Lung microvascular endothelial cell (primary cell): ENCODE results near the gene PPFIA4. TPM values are rescaled to one million over a fixed set of nuclear protein-coding genes. Genes with fewer than 3 reads are reported as not detected.

Source experiments
- DNase-seq, 2 donors: peaks; one replicate each; pipeline versions ENCODE4 v3.0.0 to v3.0.0-alpha.2; 2010; ENCODE audit warnings: low read depth in 2 of 2
- total RNA-seq: library from RNA; depleted of rRNA; stranded (reverse); fragments of >200 nt; gene quantifications from 2 replicates; pipeline ENCODE4 v1.2.1, GENCODE V29; 2014

PPFIA4 gene
- total RNA-seq, 1 donor from 2014 or later, result under 0.01 TPM

GRCh38 chr1:203081465-203082230, 55.4 kb downstream of the PPFIA4 start:
- DNase-seq, result no peak

GRCh38 chr1:203082231-203082505, 55.9 kb downstream of the PPFIA4 start:
- DNase-seq, result no peak

GRCh38 chr1:203082571-203083462, 56.5 kb downstream of the PPFIA4 start:
- DNase-seq, result no peak

- DNase-seq, result no peak
These were observed 57.2 kb downstream of the PPFIA4 start for GRCh38 chr1:203083463-203083921.

- peak; percentile 10 to 20 for DNase-seq
These were observed 58.6 kb downstream of the PPFIA4 start for GRCh38 chr1:203084588-203085527.

- no peak for DNase-seq
These were observed 59.5 kb downstream of the PPFIA4 start, which contains the start of gene MYOG for GRCh38 chr1:203085528-203086406. Gene MYOG, minus strand, starts transcription at chr1:203086012. Its CDS starts 51 bp downstream, at chr1:203085961.

GRCh38 chr1:203086992-203087763, 60.9 kb downstream of the PPFIA4 start:
- DNase-seq, result no peak

- no peak for DNase-seq
These were observed 62.1 kb downstream of the PPFIA4 start for GRCh38 chr1:203088441-203088840.

- DNase-seq, result no peak
These were observed 62.8 kb downstream of the PPFIA4 start for GRCh38 chr1:203089001-203089650.

- DNase-seq, result no peak
These were observed 63.4 kb downstream of the PPFIA4 start for GRCh38 chr1:203089651-203090045.

GRCh38 chr1:203090421-203091198, 64.3 kb downstream of the PPFIA4 start:
- no peak for DNase-seq

- DNase-seq, result no peak
These were observed 64.8 kb downstream of the PPFIA4 start for GRCh38 chr1:203091199-203091477.

GRCh38 chr1:203091761-203092330, 65.6 kb downstream of the PPFIA4 start:
- DNase-seq, result no peak

- no peak for DNase-seq
These were observed 67.6 kb downstream of the PPFIA4 start for GRCh38 chr1:203093754-203094410.

GRCh38 chr1:203095061-203095690, 68.9 kb downstream of the PPFIA4 start:
- DNase-seq, result no peak

- no peak for DNase-seq
These were observed 70.3 kb downstream of the PPFIA4 start for GRCh38 chr1:203096566-203096965.

GRCh38 chr1:203097001-203097400, 70.7 kb downstream of the PPFIA4 start:
- DNase-seq, result no peak
